GM19043 (cell line): ENCODE data around the gene DEPDC5.

Experiments
- ATAC-seq: cut with Tn5 transposase; IDR thresholded peaks from one replicate; pipeline ENCODE4 v1.9.1; 2021; ENCODE audit warnings: low read depth; ENCODE audit not compliant: unreplicated experiment

DEPDC5 gene

DNA sequence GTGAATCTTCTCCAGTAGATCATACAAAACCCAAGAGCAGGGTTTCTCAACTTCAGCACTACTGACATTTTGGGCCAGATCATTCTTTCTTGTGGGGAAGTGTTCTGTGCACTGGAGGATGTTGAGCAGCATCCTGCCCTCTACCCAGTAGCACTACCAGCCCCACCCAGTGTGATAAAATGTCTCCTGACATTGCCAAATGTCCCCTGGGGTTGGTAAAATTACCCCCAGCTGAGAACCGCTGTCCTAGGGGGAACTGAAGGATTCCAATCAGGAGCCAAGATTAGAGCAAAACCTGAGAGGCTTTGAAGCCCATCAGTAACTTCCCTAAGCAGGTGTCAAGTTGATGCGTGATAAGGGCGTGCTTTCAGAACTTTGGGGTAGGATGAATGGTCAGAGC, 129.2 kb downstream of the DEPDC5 start:
- no peak for ATAC-seq

GRCh38 chr22:31883989-31884388, 130.2 kb downstream of the DEPDC5 start:
- ATAC-seq = no peak

DNA sequence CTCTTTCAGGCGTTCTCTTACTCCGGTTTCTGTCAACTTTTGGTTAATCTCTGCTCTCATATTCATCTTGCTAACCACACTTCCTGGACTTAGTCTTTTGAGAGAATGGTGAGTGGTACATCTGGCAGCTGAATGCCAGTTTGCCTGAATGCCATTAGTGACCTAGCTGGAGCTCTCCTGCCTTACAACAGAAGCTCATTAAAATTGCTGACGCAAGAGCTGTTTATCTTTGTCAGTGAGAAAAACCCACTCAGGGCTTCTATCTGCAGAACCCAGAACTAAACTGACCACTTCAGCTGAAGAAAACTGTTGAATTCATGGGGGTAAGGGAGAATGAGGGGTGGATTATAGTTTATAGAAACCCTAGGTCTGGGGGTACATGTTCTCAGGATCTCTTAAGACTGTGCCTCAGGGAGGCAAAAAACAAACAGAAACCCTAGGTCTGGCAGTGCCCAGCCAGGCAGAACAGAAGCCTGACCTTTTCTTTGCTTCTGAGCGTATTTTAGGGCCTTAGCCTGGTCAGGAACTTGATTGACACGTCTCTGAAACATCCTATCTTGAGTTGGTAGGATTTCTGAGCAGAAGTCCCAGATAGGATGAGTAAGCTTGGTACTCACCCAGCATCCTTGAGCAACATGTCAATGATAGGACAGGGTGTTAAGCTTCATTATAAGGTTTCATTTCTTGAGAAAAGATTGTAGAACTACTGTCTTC, 137.7 kb downstream of the DEPDC5 start:
- ATAC-seq = no peak

- no peak for ATAC-seq
Observed at GRCh38 chr22:31892080-31892433, 138.2 kb downstream of the DEPDC5 start.

DNA sequence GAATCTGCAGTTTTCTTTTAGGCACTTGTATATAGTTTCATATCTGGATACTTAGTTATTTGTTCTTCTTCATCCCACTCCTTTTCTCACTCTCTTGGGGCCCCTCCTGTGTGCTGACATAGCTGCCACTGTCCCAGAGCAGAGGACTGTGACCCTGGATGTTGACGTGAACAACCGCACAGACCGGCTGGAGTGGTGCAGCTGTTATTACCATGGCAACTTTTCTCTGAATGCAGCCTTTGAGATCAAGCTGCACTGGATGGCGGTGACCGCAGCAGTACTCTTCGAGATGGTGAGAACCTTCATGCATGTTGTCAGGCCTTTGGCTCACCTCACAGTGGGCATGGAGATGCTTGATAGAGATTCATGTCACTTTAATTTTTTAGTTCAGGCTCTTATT, 139.6 kb downstream of the DEPDC5 start:
- no peak for ATAC-seq

- no peak for ATAC-seq
Observed at GRCh38 chr22:31895411-31896123, 141.7 kb downstream of the DEPDC5 start.

DNA sequence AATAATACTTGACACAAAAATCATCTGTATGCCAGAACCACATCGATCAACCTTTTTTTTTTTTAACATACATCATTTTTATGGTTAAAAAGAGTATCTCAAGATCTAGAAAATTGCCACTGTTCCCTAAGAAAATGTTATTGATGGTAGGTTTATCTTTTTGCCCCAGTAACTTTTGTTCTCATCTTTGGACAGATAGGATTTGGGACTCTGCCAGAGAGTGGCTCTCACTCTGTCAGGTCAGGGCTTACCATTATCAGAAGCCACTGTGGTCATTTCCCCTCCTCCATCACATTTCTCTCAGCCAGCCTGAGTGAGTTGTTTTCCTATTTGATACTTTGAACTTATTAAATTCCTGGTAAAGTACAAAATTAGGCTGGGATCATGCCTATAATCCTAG, 142.7 kb downstream of the DEPDC5 start:
- no peak for ATAC-seq

- ATAC-seq = no peak
Observed at GRCh38 chr22:31897842-31898805, 144.3 kb downstream of the DEPDC5 start.

GRCh38 chr22:31898926-31899325, 145.1 kb downstream of the DEPDC5 start:
- ATAC-seq = no peak

DNA sequence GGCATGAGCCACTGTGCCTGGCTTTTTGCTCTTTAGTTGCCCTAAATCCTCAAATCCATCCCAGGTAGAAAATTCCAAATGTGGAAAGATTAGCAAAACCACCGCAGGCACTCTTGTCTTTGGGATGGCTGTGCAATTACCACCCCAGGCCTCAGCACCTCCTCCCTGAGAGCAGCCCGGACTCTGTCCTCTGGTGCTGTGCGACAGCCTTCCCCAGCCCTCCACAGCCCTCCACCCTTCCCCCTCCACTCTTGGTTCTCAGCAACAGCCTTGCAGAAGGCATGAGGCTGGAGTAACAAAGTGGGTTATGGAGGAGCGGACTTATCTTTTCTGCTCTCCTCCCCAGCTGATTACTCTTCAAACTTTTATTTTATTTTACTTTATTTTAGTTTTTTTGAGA, 145.8 kb downstream of the DEPDC5 start:
- no peak for ATAC-seq

DNA sequence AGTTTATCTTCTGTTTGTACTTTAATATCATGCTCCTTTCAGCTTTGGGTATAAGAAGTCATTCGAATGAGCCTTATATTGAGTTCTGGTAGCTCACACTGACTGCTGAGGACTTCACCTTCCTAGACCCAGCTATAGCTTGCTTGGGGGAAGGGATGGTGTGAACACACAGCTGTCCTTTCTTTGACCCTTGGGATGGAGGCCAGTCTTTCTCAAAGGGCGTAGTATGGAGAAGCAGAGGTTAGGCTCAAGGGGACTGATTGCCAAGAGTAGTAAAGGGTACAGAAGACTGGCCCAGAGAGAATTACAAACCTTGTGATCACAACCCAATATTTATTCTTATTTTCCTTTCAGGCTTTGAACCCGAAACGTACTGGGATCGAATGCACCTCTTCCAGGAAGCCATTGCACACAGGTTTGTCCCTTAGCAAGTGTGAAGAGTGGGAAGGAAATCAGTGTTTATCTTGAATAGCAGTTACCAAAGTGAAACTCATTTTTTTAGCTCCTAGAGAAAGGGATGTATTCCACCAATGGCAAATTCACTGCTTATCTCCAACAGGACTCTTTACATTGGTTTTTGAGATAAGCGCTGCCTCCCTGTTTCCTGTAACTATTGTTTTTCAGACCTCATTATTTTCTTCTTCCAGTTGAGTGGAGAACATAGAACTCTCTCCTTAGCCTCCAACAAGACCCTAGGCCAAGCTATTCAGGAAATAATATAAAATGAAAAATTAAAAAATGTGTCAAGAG, 147.7 kb downstream of the DEPDC5 start:
- no peak for ATAC-seq

- ATAC-seq = no peak
Observed at GRCh38 chr22:31904651-31905050, 150.8 kb downstream of the DEPDC5 start.

DNA sequence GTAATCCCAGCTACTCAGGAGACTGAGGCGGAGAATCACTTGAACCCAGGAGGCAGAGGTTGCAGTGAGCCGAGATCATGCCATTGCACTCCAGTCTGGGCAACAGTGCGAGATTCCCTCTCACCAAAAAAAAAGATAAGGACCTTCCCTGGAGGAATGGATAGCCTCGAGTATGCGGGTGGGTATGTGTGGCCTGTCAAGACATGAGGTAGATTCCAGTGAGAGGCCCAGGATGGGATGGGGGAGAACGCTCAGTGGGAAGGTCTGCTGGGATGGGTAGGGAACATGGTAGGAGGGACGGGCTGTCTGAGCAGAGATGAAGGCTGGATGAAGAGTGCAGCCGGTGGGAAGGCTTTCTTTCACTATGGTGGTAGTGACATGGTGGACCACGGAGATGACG, 151.5 kb downstream of the DEPDC5 start:
- ATAC-seq = no peak

DNA sequence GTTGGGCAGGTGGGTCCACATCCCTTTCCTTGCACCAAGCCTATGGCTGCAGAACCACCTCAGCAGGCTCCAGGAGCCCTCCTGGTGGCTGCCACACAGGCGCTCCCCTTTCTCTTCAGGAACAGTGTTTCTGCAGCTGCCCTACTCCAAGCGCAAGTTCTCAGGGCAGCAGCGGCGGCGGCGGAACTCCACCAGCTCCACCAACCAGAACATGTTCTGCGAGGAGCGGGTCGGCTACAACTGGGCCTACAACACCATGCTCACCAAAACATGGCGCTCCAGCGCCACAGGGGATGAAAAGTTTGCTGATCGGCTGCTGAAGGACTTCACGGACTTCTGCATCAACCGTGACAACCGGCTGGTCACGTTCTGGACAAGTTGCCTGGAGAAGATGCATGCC, 152.3 kb downstream of the DEPDC5 start:
- no peak for ATAC-seq

- ATAC-seq = no peak
Observed at GRCh38 chr22:31906569-31906968, 152.8 kb downstream of the DEPDC5 start.

- no peak for ATAC-seq
Observed at GRCh38 chr22:31909977-31910376, 156.2 kb downstream of the DEPDC5 start.

GRCh38 chr22:31911565-31912406, 158.0 kb downstream of the DEPDC5 start:
- ATAC-seq = no peak

- ATAC-seq = no peak
Observed at GRCh38 chr22:31912407-31912743, 158.6 kb downstream of the DEPDC5 start.

DNA sequence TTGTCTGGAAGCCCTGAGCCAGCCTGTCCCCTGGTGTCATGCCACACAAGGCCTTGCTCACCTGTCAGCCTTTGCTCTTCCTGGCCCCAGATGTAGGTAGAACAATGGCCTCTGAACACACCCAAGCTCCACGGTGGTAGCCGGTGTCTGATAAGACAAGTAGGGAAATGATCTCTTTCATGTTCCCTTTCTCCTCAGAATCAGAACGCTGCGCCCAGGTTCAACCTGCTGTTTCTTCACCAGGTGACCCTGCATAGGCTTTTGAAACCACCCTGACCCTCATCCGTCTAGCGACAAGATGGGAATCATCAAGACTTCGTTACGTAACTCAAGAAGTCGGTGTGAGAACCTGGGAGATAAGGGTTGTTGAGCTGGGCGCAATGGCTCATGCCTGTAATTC, 161.8 kb downstream of the DEPDC5 start:
- no peak for ATAC-seq
